Measurements from ENCODE around the gene FASTKD1. TPM values are rescaled to one million over a fixed set of nuclear protein-coding genes. Genes with fewer than 3 reads are reported as not detected.

Gene FASTKD1, protein sequence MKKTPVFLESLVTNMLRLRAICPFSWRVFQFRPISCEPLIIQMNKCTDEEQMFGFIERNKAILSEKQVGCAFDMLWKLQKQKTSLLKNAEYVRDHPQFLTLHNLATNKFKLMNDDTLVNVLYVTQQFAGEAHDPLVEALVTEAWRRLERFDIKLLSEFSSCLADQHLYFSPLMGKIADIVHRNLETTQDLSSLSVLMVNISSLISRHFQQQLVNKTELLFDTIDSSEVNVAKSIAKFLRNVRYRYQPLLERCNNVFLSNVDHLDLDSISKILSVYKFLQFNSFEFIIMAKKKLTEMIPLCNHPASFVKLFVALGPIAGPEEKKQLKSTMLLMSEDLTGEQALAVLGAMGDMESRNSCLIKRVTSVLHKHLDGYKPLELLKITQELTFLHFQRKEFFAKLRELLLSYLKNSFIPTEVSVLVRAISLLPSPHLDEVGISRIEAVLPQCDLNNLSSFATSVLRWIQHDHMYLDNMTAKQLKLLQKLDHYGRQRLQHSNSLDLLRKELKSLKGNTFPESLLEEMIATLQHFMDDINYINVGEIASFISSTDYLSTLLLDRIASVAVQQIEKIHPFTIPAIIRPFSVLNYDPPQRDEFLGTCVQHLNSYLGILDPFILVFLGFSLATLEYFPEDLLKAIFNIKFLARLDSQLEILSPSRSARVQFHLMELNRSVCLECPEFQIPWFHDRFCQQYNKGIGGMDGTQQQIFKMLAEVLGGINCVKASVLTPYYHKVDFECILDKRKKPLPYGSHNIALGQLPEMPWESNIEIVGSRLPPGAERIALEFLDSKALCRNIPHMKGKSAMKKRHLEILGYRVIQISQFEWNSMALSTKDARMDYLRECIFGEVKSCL
- total RNA-seq (24.2 TPM), polyA plus RNA-seq (ENCODE audit: insufficient read depth, low read depth, low replicate concordance) (49.8 TPM)
- long read RNA-seq, donor 1, partial matches to known transcripts: 0 of 1 reads
- long read RNA-seq, donor 1, other reads (novel, unspliced or antisense): 0 of 1 reads
- long read RNA-seq, donor 2, partial matches to known transcripts: 0 of 3 reads
- long read RNA-seq, donor 2, other reads (novel, unspliced or antisense): 0 of 3 reads
- long read RNA-seq, donor 3, partial matches to known transcripts: 0 of 2 reads
- long read RNA-seq, donor 3, other reads (novel, unspliced or antisense): 0 of 2 reads
- long read RNA-seq, donor 4, partial matches to known transcripts: 0 of 2 reads
- long read RNA-seq, donor 4, other reads (novel, unspliced or antisense): 0 of 2 reads
- long read RNA-seq, donor 5: 0 reads
- long read RNA-seq, donor 6, partial matches to known transcripts: 0 of 4 reads
- long read RNA-seq, donor 6, other reads (novel, unspliced or antisense): 0 of 4 reads
- long read RNA-seq, donor 7, partial matches to known transcripts: 0 of 5 reads
- long read RNA-seq, donor 7, other reads (novel, unspliced or antisense): 2 of 5 reads
- long read RNA-seq, donor 8, partial matches to known transcripts: 199 of 214 reads
- long read RNA-seq, donor 8, other reads (novel, unspliced or antisense): 12 of 214 reads
- long read RNA-seq, donor 9: 0 reads
- long read RNA-seq, donor 10, partial matches to known transcripts: 172 of 219 reads
- long read RNA-seq, donor 10, other reads (novel, unspliced or antisense): 47 of 219 reads

DNA sequence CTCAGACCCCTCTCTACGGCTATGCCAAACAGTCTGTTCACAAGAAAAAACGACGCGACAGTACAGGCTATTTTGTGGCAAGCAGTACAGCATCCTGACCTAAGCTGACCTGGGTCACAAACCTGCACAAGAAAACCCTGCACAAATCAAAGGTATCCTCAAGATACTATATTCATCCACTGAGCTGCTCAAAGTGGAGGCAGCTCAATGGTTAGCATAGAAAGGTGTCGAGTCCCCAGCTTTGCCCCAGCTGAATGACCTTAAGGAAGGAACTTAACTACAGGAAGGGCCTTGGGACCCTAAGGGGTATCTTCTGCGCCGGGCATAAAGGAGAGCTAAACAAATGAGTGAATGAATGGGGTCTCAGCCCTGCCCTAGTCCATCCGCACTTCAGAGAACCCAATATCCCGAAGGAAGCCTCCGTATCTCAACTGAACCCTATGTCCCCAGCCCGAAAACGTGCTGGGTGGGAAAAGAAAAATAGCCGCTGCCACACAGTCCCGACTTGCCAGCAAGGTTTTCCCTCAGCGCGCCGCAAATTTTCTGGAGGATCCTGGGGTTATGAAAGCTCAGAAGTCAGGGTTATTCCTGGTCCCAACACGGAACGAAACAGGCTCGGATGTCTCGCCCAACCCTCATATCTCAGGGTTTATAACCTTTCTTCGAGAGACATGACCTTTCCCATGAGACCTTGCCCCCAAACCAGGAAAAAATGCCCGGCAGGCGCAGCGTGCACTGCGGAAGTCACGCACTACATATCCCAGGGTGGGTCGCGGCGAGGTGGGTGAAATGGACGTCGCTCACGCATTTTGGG is at the start of gene FASTKD1:
FASTKD1 (minus strand) TSS at position 706 of the 814 bp plus-strand sequence. CDS start 1,836 bp downstream, outside the sequence.
- DNase-seq: peak; percentile 89 to 97 (median 95)
- no peak for FAIRE-seq
- Histone ChIP-seq H3K4me3 (ENCODE audit: low read length in 3 of 3) (peak within 1 kb of the TSS; percentile 74 to 90 (median 81)), H3K27ac (ENCODE audit: low read depth in 2 of 2, low read length in 2 of 2) (peak within 1 kb of the TSS in 1 of 2 donors; percentile 59), H3K4me1 (ENCODE audit: control insufficient read depth in 2 of 3, insufficient read depth in 2 of 3, low read depth in 1 of 3, low read length in 3 of 3) (peaks cover 0 to 4% (median 0%) of the 10 kb centered on the region in 3 donors), H3K36me3 (ENCODE audit: control insufficient read depth in 2 of 3, insufficient read depth in 3 of 3, low read length in 3 of 3) (no peaks in the 10 kb centered on the region), H3K27me3 (ENCODE audit: control insufficient read depth, insufficient read depth, low read length) (no peaks in the 10 kb centered on the region), H3K9me3 (ENCODE audit: control insufficient read depth in 2 of 3, insufficient read depth in 1 of 3, low read length in 3 of 3) (no peaks in the 10 kb centered on the region), H3K9ac (ENCODE audit: low read length in 3 of 3) (peak within 1 kb of the TSS; percentile 37 to 90 (median 44))
- intact Hi-C loops (cut with DNase I): no loop called here
- TF ChIP-seq CTCF (IDR thresholded peaks at IDR 0.05; ENCODE audit: borderline replicate concordance, extremely low read depth, insufficient read depth): no peak

- intact Hi-C loops (cut with DNase I): no loop called here
- no peak for FAIRE-seq
- Histone ChIP-seq H3K36me3 (ENCODE audit: control insufficient read depth in 2 of 3, insufficient read depth in 3 of 3, low read length in 3 of 3) (peaks cover 0 to 9% (median 5%) of the 10 kb centered on the region in 3 donors), H3K27ac (ENCODE audit: low read depth in 2 of 2, low read length in 2 of 2) (no peak overlapping the region), H3K4me1 (ENCODE audit: control insufficient read depth in 2 of 3, insufficient read depth in 2 of 3, low read depth in 1 of 3, low read length in 3 of 3) (no peaks in the 10 kb centered on the region), H3K27me3 (ENCODE audit: control insufficient read depth, insufficient read depth, low read length) (no peaks in the 10 kb centered on the region), H3K4me3 (ENCODE audit: low read length in 3 of 3) (no peak overlapping the region), H3K9me3 (ENCODE audit: control insufficient read depth in 2 of 3, insufficient read depth in 1 of 3, low read length in 3 of 3) (no peaks in the 10 kb centered on the region), H3K9ac (ENCODE audit: low read length in 3 of 3) (no peak overlapping the region)
- TF ChIP-seq CTCF (IDR thresholded peaks at IDR 0.05; ENCODE audit: borderline replicate concordance, extremely low read depth, insufficient read depth): no peak
- DNase-seq: no peak
Observed at GRCh38 chr2:169623235-169623634, 49.6 kb upstream of the FASTKD1 start.
